NCI-H2227 treated with DMSO at 0.1 percent for 48 hours (cell line): ENCODE measurements around the gene ZW10.
"Not testable (repeated sequence)": the region's sequence is repeated elsewhere in the genome, so short reads cannot be mapped to it uniquely, and the experiment has no call there.

Source experiments
- DNase-seq: peaks from one replicate; lab custom pipeline; 2025; lab: John Stamatoyannopoulos, UW

Gene ZW10

DNA sequence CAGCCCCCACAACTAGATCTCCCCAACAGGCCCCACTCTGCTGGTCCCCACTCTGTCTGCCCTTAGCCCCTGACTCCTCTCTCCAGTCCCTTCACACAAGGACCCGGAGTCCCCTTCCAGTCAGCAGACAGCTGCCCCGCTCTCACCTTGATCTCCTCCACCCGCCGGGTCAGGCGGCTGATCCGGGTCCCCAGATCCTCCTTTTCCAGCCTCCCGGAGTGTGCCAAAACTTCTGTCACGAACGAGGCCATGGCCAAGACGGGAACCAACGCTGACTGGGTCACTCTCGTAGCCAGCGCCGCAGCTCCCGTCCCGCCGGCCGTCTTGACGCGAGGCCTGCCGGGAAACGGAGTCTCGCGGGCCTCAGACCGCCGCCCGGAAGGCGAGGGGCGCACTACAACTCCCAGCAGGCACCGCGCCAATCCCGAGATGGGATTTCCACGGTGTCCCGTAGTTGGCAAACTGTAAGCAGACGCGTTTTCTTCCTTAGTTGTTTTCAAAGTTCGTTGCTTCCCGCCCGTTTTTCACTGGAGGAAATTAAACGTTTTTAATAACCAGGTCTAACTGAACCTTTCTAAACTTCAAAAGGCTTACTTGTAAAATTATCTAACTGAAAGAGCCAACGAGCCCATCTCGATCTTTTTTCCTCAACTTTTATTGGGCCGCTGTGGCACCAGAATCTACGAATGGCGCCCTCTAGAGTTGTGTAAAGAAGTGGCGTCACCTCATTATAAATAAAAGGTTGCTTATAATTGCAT is at the start of gene ZW10:
Gene ZW10 (minus strand): TSS at position 277 of the 758 bp plus-strand sequence. CDS start 26 bp downstream, at position 251.
- peak; percentile 83 for DNase-seq

GRCh38 chr11:113818426-113818825 is 44.9 kb upstream of the ZW10 start:
- no peak for DNase-seq

DNA sequence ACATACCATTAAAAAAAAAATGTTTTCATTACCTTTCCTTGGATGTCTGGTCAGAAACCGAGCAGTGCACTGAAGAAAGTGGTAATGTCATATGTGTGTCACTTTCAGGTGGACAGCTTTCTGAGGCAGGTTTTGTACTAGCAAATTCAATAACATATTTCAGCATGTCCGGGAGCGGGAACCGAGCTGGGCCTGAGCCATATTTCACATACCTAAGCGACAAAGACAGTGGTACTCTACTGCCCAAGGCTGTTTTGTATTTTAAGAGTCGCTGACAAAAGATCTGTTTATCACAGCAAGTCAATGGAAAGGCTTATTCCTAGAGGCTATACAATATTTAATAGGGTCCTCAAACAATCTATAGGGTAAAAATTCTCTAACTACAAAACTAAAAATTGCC is 44.1 kb upstream of the ZW10 start:
- no peak for DNase-seq

DNA sequence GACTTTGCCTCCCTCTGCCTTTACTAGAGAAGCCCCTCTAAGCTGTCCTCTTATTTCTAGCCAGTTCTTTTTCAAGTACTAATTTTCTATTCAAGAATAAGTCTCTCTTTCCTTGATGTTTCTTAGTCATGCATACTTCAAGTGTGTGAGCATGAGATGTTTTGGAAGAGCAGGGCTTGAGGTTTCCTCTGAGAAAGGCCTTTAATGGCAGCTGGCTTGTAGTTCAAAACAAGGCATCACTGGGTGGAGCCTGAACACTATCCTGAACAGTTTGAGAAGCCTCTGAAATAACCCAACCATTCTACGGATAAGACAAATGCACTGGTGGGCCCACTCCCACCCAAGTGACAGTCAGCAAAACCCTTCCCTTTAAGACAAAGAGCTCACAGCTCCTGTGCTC is 43.7 kb upstream of the ZW10 start:
- no peak for DNase-seq

GRCh38 chr11:113814181-113814580 is 40.7 kb upstream of the ZW10 start:
- no peak for DNase-seq

GRCh38 chr11:113808931-113809330 is 35.4 kb upstream of the ZW10 start:
- no peak for DNase-seq

GRCh38 chr11:113806406-113806805 is 32.9 kb upstream of the ZW10 start:
- peak; percentile 10 for DNase-seq

GRCh38 chr11:113805640-113806039 is 32.1 kb upstream of the ZW10 start:
- no peak for DNase-seq

DNA sequence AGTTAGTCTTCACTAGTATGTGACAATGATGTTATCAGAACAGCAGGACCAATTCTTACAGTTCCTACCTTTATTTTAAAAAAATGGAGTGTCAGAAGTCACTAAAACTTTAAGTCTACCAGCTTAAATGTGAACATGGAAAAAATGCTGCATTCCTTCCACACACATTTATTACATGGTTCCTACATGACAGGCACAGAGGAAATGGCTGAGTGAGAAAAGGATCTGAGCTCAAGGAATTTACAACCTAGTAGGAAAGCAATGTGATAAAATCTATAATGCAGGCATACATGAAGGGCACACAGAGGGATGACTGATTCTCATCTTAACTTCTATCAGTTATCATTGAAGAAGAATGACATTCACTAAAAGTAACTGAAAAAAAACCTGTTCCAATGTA is 29.1 kb upstream of the ZW10 start:
- DNase-seq: no peak

GRCh38 chr11:113796663-113797259 is 23.3 kb upstream of the ZW10 start:
- no peak for DNase-seq

DNA sequence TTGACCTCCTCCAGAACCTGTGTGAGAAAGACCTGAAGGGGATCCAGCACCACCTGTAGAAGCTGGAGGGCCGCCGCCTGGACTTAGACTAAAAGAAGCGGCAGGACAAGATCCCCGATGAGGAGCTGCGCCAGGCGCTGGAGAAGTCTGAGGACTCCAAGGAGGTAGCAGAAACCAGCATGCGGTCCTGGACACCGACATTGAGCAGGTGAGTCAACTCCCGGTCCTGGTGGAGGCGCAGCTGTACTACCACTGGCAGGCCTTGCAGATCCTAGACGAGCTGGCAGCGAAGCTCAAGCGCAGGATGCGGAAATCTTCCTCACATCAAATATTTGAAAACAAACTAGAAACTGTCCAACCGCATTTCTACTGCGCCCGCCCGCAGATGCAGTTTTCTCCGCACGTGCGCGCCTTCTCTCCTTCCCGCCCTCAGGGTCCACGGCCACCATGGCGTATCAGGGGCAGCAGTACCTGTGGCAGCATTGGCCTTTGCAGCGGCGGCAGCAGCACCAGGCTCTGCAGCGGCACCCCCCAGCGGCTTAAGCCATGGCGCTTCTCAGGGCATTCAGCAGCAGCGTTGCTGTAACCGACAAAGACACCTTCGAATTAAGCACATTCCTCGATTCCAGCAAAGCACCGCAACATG is 16.3 kb upstream of the ZW10 start:
- no peak for DNase-seq

- not testable (repeated sequence) for DNase-seq
Measured at GRCh38 chr11:113789016-113789415, 15.5 kb upstream of the ZW10 start.

- no peak for DNase-seq
Measured at GRCh38 chr11:113782134-113782533, 8.6 kb upstream of the ZW10 start.

- no peak for DNase-seq
Measured at GRCh38 chr11:113781682-113782081, 8.2 kb upstream of the ZW10 start.

DNA sequence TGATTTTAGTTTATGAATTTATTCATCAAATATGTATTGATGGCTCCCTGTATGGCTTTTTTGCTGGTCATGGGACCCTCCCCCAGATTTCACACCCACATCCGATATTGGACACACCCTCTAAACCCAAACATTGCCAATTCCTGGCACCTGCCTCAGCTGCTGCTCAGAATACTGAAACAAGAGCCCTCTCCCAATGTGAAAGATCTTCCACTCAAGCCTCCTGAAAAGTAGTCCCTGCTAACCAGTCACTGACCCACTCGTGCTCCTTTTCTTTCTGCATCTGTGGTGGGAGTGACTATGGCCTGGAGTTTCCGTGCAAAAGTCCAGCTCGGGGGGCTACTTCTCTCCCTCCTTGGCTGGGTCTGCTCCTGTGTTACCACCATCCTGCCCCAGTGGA is 6.0 kb upstream of the ZW10 start, which contains the start of gene CLDN25:
Gene CLDN25 (plus strand): TSS at position 301 of the 400 bp plus-strand sequence. CDS start 0 bp downstream, at position 301.
- no peak for DNase-seq

DNA sequence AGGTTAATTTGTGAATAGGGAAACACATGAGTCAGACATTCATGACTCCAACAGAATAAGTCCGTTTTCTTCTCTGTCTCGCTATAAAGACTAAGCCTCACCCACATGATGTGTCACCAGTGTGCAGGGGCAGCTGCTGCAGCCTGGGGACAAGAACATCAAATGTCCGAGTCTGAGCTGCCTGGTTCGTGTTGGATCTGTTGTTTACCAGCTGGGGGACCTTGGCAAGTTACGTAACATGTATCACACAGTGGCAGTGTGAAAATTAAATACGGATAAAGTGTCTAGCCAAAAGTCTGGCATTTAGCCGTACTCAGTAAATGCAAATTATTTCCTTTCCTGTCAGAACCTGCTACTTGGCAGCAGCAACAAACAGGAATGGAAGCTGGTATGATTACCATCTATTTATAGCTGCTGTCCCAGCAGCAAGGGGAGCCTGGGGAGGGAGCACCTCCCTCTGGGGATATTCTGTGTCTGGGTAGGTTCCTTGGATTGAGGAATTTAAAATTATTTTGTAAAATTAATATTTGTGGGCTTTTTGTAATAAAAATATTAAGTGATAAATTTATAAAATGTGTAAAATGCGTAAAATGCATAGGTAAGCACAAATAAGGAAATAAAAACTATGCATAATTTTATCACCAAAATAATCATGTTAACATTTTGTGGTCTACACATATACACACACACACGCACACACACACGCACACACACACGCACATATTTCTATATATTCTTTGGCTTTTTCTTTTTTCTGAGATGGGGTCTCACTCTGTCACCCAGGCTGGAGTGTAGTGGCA is 4.8 kb upstream of the ZW10 start:
- DNase-seq: no peak

DNA sequence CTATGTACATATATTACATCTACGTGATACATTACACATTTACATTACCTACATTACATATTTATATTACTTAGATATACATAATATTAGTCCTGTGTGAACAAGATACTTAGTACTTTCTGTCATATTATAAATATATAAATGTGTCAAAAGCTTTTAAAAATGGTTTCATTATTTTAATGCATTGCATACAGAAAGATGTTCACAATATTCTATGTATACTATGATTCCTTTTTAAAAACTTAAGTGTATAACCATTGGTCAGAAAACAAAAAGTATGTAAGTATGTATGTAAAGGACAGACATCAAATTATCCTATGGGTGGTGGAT is 647 bp upstream of the ZW10 start:
- no peak for DNase-seq

- DNase-seq: peak; percentile 3
Measured at GRCh38 chr11:113773092-113773415, 438 bp downstream of the ZW10 start.

GRCh38 chr11:113771964-113772363 is 1.5 kb downstream of the ZW10 start:
- DNase-seq: no peak

GRCh38 chr11:113764527-113765219 is 8.8 kb downstream of the ZW10 start:
- DNase-seq: no peak

DNA sequence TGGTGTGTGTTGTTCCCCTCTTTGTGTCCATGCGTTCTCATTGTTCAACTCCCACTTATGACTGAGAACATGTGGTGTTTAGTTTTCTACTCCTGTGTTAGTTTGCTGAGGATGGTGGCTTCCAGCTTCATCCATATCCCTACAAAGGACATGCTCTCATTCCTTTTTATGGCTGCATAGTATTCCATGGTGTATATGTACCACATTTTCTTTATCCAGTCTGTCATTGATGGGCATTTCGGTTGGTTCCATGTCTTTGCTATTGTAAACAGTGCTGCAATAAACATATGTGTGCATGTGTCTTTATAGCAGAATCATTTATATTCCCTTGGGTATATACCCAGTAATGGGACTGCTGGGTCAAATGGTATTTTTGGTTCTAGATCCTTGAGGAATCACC is 10.5 kb downstream of the ZW10 start:
- DNase-seq: not testable (repeated sequence)

DNA sequence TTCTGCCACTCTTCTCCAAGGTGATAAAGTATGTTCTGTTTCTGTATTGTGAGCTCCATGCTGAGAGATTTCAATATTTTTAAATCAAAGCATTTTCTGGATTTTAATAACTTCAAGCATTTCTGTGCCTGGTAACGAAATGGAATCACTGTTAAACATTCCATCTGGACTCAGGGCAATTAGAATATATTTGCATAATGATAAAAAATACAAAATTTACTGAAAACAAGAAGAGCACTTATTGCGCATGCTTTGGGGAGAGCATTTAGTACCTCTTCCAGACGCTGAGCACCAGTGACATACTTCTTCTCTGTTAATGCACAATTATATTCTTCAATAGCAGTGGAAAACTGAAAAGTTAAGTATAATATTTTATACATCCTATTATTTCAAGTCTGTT is 13.3 kb downstream of the ZW10 start:
- DNase-seq: no peak
